H7 (cell line): ENCODE data around the gene RPTOR. TPM values are rescaled to one million over a fixed set of nuclear protein-coding genes. Genes with fewer than 3 reads are reported as not detected.
A peak's percentile ranks its signal among the peaks of the same experiment; 100 is the strongest.

ENCODE experiments used
- DNase-seq: peaks from one replicate; pipeline ENCODE4 v3.0.0; 2012
- H3K27me3 ChIP-seq: 2 replicates; pipeline ENCODE4 v1.6.0; 2011; ENCODE audit warnings: mild to moderate bottlenecking, low read length; ENCODE audit not compliant: control insufficient read depth, insufficient read depth
- H3K36me3 ChIP-seq: replicated peaks from 2 replicates; pipeline ENCODE4 v1.5.1; 2011; ENCODE audit warnings: low read length; ENCODE audit not compliant: control insufficient read depth, insufficient read depth
- H3K4me3 ChIP-seq: 2 replicates; pipeline ENCODE4 v1.5.1; 2011; ENCODE audit warnings: low read depth, mild to moderate bottlenecking, control low read depth, low read length, moderate library complexity; ENCODE audit not compliant: insufficient read depth
- total RNA-seq: library from RNA; depleted of rRNA; stranded (reverse); fragments of >200 nt; shearing (Covaris generic); gene quantifications from 2 replicates; pipeline ENCODE4 v1.2.3, GENCODE V29; 2014

Gene RPTOR
- total RNA-seq, 1 experiment from 2014 or later = 20.9 TPM

- DNase-seq = no peak
- peaks cover 5% of the 10 kb centered on the region; the same call in 1 of the 2 replicates for H3K27me3 ChIP-seq
- no peaks in the 10 kb centered on the region for H3K36me3 ChIP-seq
- H3K4me3 ChIP-seq = peak overlapping the region; percentile 43
Measured at GRCh38 chr17:80980397-80981061, 435.9 kb downstream of the RPTOR start.

- DNase-seq = peak; percentile 99
- H3K27me3 ChIP-seq = peaks cover 5% of the 10 kb centered on the region; the same call in 1 of the 2 replicates
- no peaks in the 10 kb centered on the region for H3K36me3 ChIP-seq
- peak overlapping the region; percentile 43 for H3K4me3 ChIP-seq
Measured at GRCh38 chr17:80981062-80981902, 436.6 kb downstream of the RPTOR start.

- no peaks in the 10 kb centered on the region for H3K36me3 ChIP-seq
- peaks cover 5% of the 10 kb centered on the region; the same call in 1 of the 2 replicates for H3K27me3 ChIP-seq
- DNase-seq = no peak
- H3K4me3 ChIP-seq = no peak overlapping the region; the same call in 1 of the 2 replicates
Measured at GRCh38 chr17:80981929-80982425, 437.3 kb downstream of the RPTOR start.

- H3K27me3 ChIP-seq = peaks cover 5% of the 10 kb centered on the region; the same call in 1 of the 2 replicates
- no peak overlapping the region for H3K4me3 ChIP-seq
- no peaks in the 10 kb centered on the region for H3K36me3 ChIP-seq
- DNase-seq = no peak
Measured at GRCh38 chr17:80982426-80982974, 437.9 kb downstream of the RPTOR start.

- DNase-seq = no peak
- H3K36me3 ChIP-seq = no peaks in the 10 kb centered on the region
- H3K4me3 ChIP-seq = no peak overlapping the region
- peaks cover 5% of the 10 kb centered on the region; the same call in 1 of the 2 replicates for H3K27me3 ChIP-seq
Measured at GRCh38 chr17:80983545-80983944, 438.9 kb downstream of the RPTOR start.

GRCh38 chr17:80984749-80985148 lies 440.1 kb downstream of the RPTOR start:
- peaks cover 5% of the 10 kb centered on the region; the same call in 1 of the 2 replicates for H3K27me3 ChIP-seq

GRCh38 chr17:80986046-80986445 lies 441.4 kb downstream of the RPTOR start:
- Histone ChIP-seq H3K36me3 (no peaks in the 10 kb centered on the region), H3K27me3 (peaks cover 5% of the 10 kb centered on the region; the same call in 1 of the 2 replicates), H3K4me3 (no peak overlapping the region)
- no peak for DNase-seq

More at GRCh38 chr17:80984749-80985148, 440.1 kb downstream of the RPTOR start:
- H3K36me3 ChIP-seq = no peaks in the 10 kb centered on the region
- no peak overlapping the region for H3K4me3 ChIP-seq
- DNase-seq = peak; percentile 90

- DNase-seq = peak; percentile 36
- H3K36me3 ChIP-seq = no peaks in the 10 kb centered on the region
- H3K27me3 ChIP-seq = 0 out of 2 replicates have a peak, but pooled peaks cover 2% of the 10 kb centered on the region
- H3K4me3 ChIP-seq = no peak overlapping the region
Measured at GRCh38 chr17:80986816-80987475, 442.3 kb downstream of the RPTOR start.

GRCh38 chr17:80987941-80988461 lies 443.4 kb downstream of the RPTOR start:
- no peaks in the 10 kb centered on the region for H3K36me3 ChIP-seq
- H3K27me3 ChIP-seq = peaks cover 2% of the 10 kb centered on the region; the same call in 1 of the 2 replicates
- H3K4me3 ChIP-seq = no peak overlapping the region
- DNase-seq = peak; percentile 40

GRCh38 chr17:80989586-80989913 lies 444.9 kb downstream of the RPTOR start:
- DNase-seq = no peak
- Histone ChIP-seq H3K36me3 (no peaks in the 10 kb centered on the region), H3K4me3 (no peak overlapping the region), H3K27me3 (peaks cover 2% of the 10 kb centered on the region; the same call in 1 of the 2 replicates)

- Histone ChIP-seq H3K36me3 (no peaks in the 10 kb centered on the region; the same call in 1 of the 2 replicates), H3K4me3 (peak overlapping the region; percentile 58), H3K27me3 (peaks cover 2% of the 10 kb centered on the region; the same call in 1 of the 2 replicates)
- DNase-seq = peak; percentile 65
Measured at GRCh38 chr17:80990921-80991644, 446.4 kb downstream of the RPTOR start.

- peak within 1 kb of the TSS; percentile 58 for H3K4me3 ChIP-seq
- H3K27me3 ChIP-seq = peaks cover 2% of the 10 kb centered on the region; the same call in 1 of the 2 replicates
- DNase-seq = peak; percentile 98
- H3K36me3 ChIP-seq = peaks cover 2% of the 10 kb centered on the region
Measured at GRCh38 chr17:80991645-80992076, 447.0 kb downstream of the RPTOR start, which contains the start of gene CHMP6. Gene CHMP6, plus strand, starts transcription at chr17:80991841. Its CDS starts 78 bp downstream, at chr17:80991919.
